Lower leg skin (tissue), 3 donors: ENCODE measurements around the gene ZBTB7B.

Experiments used
- POLR2A ChIP-seq, 2 donors: fragments of 450-650 bp; IDR thresholded peaks; one replicate each; pipeline ENCODE4 v1.6.1; 2016 to 2017; ENCODE audit warnings: antibody characterized with exemption in 2 of 2, mild to moderate bottlenecking in 1 of 2, moderate library complexity in 1 of 2
- TF ChIP-seq, protein P1 (sequence below), 3 donors: fragments of 450-650 bp; IDR thresholded peaks; one replicate each; pipeline ENCODE4 v1.5.1; 2016; ENCODE audit warnings: antibody characterized with exemption in 3 of 3, mild to moderate bottlenecking in 3 of 3, moderate library complexity in 2 of 3

DNA sequence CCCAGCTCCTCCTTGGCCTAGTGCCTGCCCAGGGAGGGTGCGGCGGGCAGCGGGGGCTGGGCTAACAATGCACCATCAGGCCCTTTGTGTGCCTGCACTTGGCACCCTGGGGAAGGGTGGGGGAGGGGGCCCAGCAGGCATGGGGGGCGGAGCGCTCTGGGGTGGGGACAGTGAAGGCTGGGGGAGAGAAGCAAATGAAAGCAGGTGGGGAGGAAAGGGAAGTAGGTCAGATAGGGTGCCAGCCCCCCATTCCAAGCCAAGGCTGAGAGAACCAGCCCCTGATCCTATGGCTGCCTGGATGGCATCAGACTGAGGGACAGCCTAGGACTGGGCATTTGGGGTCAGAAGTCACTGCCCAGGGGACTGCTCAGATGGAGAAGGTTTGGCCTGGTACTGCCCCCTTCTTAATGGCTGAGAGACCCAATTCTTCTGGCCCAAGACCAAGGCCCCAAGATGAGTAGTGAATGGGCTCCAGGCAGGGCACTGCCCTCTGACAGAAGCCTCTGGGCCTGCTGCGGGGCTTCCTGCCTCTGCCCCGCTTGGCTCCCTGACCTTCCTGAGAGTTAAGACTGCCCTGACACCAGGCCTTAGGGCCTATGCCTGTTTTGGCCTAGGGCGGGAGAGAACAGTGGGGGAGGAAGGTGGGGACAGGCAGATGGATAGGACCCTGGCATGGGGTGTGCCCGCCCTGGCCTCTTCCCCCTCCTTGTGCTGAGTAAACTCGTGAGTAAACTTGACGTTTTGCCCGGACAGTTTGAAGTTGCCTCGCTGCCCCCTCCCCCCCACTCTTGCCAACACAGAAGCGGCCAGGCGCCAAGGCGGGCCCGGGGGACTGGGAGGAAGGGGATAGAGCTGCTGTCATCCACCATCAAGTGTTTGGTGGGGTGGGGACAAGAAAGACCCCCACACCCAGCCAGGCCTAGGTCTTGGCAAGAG, 2.7 kb downstream of the ZBTB7B start:
- no peak for TF ChIP-seq POLR2A (IDR thresholded peaks at IDR 0.05)
- TF ChIP-seq, protein P1, sequence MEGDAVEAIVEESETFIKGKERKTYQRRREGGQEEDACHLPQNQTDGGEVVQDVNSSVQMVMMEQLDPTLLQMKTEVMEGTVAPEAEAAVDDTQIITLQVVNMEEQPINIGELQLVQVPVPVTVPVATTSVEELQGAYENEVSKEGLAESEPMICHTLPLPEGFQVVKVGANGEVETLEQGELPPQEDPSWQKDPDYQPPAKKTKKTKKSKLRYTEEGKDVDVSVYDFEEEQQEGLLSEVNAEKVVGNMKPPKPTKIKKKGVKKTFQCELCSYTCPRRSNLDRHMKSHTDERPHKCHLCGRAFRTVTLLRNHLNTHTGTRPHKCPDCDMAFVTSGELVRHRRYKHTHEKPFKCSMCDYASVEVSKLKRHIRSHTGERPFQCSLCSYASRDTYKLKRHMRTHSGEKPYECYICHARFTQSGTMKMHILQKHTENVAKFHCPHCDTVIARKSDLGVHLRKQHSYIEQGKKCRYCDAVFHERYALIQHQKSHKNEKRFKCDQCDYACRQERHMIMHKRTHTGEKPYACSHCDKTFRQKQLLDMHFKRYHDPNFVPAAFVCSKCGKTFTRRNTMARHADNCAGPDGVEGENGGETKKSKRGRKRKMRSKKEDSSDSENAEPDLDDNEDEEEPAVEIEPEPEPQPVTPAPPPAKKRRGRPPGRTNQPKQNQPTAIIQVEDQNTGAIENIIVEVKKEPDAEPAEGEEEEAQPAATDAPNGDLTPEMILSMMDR (IDR thresholded peaks at IDR 0.05): no peak
